GM12872 (cell line): Measurements from ENCODE around the gene ANK2.

Experiments used
- TF ChIP-seq, protein P1 (sequence below): IDR thresholded peaks from 3 replicates; pipeline ENCODE4 v1.5.1; 2011; ENCODE audit warnings: low read depth, mild to moderate bottlenecking, low read length, moderate library complexity; ENCODE audit not compliant: insufficient read depth

Gene ANK2

DNA sequence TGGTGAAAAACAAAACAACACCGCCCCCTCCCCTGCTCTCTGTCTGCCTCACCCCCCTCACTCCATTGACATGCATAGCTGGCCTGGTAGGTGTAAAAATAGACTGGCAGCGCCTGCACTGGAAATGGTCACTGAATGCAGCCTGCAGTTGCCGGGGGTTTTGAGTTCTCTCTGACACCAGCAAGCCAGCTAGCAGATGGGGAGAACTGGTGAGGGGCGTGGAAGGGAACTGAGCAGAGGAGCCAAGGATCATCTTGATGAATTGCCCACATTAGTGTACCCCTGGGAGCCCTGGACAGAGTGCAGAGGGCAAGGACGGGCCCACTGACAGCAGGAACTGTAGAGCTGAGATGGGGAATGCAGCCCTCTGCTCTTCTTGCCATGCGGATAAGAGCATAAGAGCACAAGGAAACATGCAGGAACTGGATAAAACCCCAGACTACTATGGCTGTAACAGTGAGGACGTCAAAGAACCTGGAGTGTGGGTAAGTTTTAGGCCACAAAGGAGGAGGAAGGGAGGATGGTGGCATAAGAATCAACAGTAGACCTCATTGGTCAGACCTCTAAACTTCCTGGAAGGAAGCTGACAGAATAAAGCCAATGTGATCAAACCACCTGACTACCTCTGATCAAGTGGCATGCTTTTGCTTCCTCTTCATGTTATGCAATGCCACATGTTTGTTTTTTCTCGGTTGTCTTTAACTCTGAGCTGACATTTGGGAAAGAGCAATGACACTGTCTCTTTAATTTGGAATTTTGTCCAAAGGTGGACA is 96.3 kb downstream of the ANK2 start:
- TF ChIP-seq, protein P1, sequence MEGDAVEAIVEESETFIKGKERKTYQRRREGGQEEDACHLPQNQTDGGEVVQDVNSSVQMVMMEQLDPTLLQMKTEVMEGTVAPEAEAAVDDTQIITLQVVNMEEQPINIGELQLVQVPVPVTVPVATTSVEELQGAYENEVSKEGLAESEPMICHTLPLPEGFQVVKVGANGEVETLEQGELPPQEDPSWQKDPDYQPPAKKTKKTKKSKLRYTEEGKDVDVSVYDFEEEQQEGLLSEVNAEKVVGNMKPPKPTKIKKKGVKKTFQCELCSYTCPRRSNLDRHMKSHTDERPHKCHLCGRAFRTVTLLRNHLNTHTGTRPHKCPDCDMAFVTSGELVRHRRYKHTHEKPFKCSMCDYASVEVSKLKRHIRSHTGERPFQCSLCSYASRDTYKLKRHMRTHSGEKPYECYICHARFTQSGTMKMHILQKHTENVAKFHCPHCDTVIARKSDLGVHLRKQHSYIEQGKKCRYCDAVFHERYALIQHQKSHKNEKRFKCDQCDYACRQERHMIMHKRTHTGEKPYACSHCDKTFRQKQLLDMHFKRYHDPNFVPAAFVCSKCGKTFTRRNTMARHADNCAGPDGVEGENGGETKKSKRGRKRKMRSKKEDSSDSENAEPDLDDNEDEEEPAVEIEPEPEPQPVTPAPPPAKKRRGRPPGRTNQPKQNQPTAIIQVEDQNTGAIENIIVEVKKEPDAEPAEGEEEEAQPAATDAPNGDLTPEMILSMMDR = no peak

DNA sequence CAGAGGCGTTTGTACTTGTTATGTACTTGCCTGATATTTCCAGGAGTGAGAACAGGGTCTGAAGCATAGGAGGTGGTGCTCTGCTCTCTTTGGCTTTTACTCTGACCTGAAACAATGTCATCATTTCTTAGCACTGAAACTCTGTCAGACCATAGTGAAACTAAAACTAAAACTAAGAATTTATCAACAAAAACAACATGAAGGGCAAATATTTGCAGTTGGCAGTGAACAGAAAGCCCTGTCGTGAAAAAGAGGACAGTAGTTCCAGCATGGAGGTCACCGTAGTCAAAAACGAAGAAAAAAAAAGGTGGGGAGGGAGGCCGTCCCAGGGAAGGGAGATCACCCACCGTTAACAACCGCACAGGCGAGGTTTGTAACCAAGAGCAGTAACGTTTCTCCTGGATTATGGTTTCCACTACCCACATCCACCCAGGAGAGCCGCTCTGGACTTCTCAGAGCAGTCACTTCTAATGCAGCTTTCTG is 97.5 kb downstream of the ANK2 start:
- TF ChIP-seq, protein P1 = no peak

DNA sequence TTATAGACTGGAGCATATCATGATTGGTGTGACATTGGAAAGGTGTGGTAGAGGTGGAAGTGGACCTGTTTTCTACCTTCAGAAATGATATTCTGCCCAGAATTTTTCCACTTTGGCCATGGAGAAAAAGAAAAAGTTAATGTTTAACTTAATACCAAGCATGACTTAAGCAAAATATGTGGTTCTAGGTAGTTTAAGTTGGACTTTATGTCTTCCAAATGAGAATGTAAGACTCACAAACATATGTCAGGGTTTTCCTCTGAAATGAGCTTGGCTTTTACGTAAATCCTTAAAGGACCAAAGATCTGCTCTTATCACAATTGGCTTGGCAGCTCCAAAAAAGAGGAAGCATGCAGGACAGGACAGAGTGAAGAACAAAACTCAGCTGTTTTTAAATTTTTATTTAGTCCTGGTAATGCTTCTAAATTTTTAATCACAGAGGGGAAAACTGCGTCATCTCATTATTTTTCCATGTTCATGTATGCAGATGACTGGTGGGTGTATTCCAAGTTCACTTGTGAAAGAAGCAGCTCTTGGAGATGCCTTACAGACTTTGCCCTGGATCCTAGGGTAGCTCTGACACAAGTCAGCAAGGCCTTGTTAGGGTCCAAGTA is 98.2 kb downstream of the ANK2 start:
- TF ChIP-seq, protein P1 = no peak

DNA sequence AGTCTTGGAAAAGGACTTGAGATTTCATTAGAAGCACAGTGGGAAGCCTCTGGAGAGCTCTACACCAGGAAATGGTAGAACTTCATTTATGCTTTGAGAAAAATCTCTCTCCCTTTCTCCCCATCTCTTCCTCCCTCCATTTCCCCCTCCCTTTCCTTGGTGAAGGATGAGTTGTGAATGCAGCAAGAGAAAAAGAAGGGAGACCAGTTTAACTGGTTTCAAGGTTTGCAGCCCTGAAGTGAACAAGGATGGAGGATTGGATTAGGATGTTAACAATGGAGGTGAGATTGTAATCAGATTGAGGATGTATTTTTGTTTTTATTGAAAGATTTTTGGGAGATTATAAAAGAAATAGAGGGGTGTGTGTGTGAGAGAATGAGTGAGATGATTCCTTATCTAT is 99.5 kb downstream of the ANK2 start:
- TF ChIP-seq, protein P1 = no peak

DNA sequence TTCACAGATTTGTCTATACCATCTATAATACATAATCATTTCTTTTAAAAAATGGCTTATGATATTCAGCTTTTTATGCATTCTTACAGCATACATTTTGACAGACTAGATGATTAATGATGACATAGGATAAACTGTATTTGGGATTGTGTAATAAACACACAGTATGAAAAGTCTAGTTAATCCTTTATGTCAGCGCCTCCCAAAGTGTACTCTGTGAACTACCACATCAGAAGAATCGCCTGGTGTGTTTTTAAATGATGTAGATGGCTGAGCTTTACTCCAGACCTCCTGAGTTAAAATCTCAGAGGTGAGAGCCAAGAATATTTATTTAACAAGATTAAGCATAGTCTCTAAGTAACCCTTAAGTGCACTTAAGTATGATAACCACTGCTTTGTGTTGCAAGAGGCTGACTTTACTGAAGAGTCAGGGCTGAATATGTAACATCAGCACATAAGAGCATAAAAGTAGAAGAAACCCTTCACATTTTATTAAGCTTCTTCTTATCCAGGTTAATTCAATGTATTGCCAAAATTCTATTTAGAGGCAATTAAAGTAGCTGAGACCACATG is 104.2 kb downstream of the ANK2 start:
- TF ChIP-seq, protein P1 = no peak

DNA sequence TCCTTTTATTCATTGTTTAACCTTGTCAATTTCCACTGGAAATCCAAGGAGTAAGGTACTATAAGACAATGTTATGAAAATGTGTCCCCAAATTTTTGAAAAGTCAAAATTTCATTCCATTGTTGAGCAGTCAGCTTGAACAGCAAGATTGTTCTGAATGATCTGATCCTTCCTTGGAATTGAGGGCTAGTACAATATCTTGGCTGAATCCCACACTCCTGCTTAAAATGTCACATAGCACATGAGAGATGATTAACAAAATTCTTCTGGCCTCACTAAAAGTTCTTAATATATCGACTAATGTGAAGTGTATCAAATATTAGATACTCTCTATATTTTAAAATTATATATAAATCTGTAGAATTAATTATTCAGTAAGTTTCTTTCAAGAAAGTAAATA is 104.8 kb downstream of the ANK2 start:
- TF ChIP-seq, protein P1 = no peak

DNA sequence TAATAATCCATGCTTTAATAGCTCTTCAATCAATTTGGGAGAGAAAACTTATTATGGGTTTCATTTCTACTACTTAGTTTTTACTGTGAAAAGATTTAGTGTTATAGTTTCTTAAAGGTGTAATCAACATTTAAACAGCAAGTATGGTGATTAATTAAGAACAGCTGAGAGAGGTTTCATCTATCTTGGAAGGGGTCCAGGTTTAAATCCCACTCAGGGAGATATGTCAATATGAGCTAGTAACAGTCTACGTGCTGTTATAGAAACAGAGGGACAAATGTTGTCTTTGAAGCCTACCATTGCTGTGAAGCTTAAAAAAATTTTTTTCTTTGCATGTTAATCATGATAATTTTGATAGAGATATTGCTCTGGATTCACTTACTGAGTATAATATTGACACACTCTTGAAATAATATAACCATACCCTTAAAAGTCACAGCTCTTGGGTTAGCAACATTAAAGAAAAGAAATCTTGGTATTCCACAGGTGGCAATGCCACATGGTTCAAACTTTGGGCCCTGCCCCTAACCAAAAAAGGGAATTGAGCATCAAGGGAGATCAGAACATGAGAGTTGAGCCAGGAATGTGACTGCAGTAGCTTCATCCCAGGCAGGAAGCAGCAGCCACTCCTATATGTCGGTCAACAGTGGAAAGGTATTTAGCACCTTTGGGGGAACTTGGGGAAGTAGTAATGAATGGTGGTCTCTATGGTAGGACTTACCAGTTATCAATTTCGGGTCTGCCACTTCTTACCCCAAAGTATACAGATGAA is 107.8 kb downstream of the ANK2 start:
- TF ChIP-seq, protein P1 = no peak
